HepG2 (cell line): ENCODE measurements around the gene ODAD4. TPM values are rescaled to one million over a fixed set of nuclear protein-coding genes. Genes with fewer than 3 reads are reported as not detected.
A peak's percentile ranks its signal among the peaks of the same experiment; 100 is the strongest.

ENCODE experiments used
- CAMTA2 ChIP-seq: sonication (generic); formaldehyde crosslinking; IDR thresholded peaks from 2 replicates; pipeline ENCODE4 v1.4.0; 2020; ENCODE audit warnings: mild to moderate bottlenecking, missing genetic modification reagents, borderline replicate concordance
- CENPT ChIP-seq: sonication (generic); formaldehyde crosslinking; IDR thresholded peaks from 2 replicates; pipeline ENCODE4 v1.8.0; 2022; ENCODE audit warnings: low read depth, mild to moderate bottlenecking, moderate library complexity, missing genetic modification reagents
- DMAP1 ChIP-seq: IDR thresholded peaks from 2 replicates; pipeline ENCODE4 v1.6.1; 2016
- DMTF1 ChIP-seq: sonication (generic); formaldehyde crosslinking; IDR thresholded peaks from 2 replicates; pipeline ENCODE4 v1.4.0; 2020; ENCODE audit warnings: mild to moderate bottlenecking, missing genetic modification reagents
- ELK4 ChIP-seq: sonication (generic); formaldehyde crosslinking; IDR thresholded peaks from 2 replicates; pipeline ENCODE4 v1.9.0; 2021; ENCODE audit warnings: missing genetic modification reagents, borderline replicate concordance
- GMEB2 ChIP-seq: IDR thresholded peaks from 2 replicates; pipeline ENCODE4 v1.6.1; 2016; ENCODE audit warnings: missing biosample characterization, missing genetic modification reagents, low read depth
- KLF12 ChIP-seq: sonication (generic); formaldehyde crosslinking; IDR thresholded peaks from 2 replicates; pipeline ENCODE4 v1.4.0; 2020; ENCODE audit warnings: missing genetic modification reagents, borderline replicate concordance
- KLF9 ChIP-seq: IDR thresholded peaks from 2 replicates; pipeline ENCODE4 v1.6.1; 2016; ENCODE audit warnings: low read depth
- MAFG ChIP-seq: sonication (generic); formaldehyde crosslinking; IDR thresholded peaks from 2 replicates; pipeline ENCODE4 v1.5.1; 2020; ENCODE audit warnings: mild to moderate bottlenecking, missing genetic modification reagents
- MEF2D ChIP-seq: sonication (generic); formaldehyde crosslinking; IDR thresholded peaks from 2 replicates; pipeline ENCODE4 v1.5.1; 2020; ENCODE audit warnings: mild to moderate bottlenecking, missing genetic modification reagents
- NFE2 ChIP-seq: sonication (generic); formaldehyde crosslinking; IDR thresholded peaks from 2 replicates; pipeline ENCODE4 v1.4.0; 2020; ENCODE audit warnings: missing genetic modification reagents
- PHF5A ChIP-seq: IDR thresholded peaks from one replicate; pipeline ENCODE4 v1.6.1; 2018; ENCODE audit warnings: low read depth, missing genetic modification reagents; ENCODE audit not compliant: unreplicated experiment
- RBAK ChIP-seq: sonication (generic); formaldehyde crosslinking; IDR thresholded peaks from 2 replicates; pipeline ENCODE4 v1.5.1; 2020; ENCODE audit warnings: mild to moderate bottlenecking, missing genetic modification reagents
- REPIN1 ChIP-seq: sonication (generic); formaldehyde crosslinking; IDR thresholded peaks from 2 replicates; pipeline ENCODE4 v1.8.0; 2022; ENCODE audit warnings: missing genetic modification reagents, low read depth, mild to moderate bottlenecking, borderline replicate concordance
- RFX3 ChIP-seq: IDR thresholded peaks from 2 replicates; pipeline ENCODE4 v1.6.1; 2016; ENCODE audit warnings: missing biosample characterization, missing genetic modification reagents
- SOX13 ChIP-seq, 3 experiments: fragments of 450-650 bp in 1 of 3; sonication (generic) in 1 of 3; formaldehyde crosslinking in 1 of 3; IDR thresholded peaks in 2 of 3; conservative IDR thresholded peaks in 1 of 3; 2 replicates each; pipeline versions ENCODE4 v1.5.0 to v1.6.1; 2016 to 2020; ENCODE audit warnings: antibody characterized with exemption in 1 of 3, mild to moderate bottlenecking in 1 of 3, missing compliant biosample characterization in 1 of 3, missing genetic modification reagents in 1 of 3, moderate library complexity in 1 of 3
- SUZ12 ChIP-seq: fragments of 150-350 bp; IDR thresholded peaks from 2 replicates; pipeline ENCODE4 v1.6.1; 2014; ENCODE audit warnings: low read depth, low read length
- U2AF2 ChIP-seq: fragments of 200-400 bp; formaldehyde crosslinking; IDR thresholded peaks from 2 replicates; pipeline ENCODE4 v1.6.1; 2017; ENCODE audit warnings: low read depth, mild to moderate bottlenecking, low read length
- ZNF333 ChIP-seq: sonication (generic); formaldehyde crosslinking; IDR thresholded peaks from 2 replicates; pipeline ENCODE4 v1.4.0; 2020; ENCODE audit warnings: mild to moderate bottlenecking, missing genetic modification reagents, borderline replicate concordance
- ZNF446 ChIP-seq: sonication (generic); formaldehyde crosslinking; IDR thresholded peaks from 2 replicates; pipeline ENCODE4 v1.5.0; 2020; ENCODE audit warnings: mild to moderate bottlenecking, missing genetic modification reagents
- ZNF451 ChIP-seq: sonication (generic); formaldehyde crosslinking; IDR thresholded peaks from 2 replicates; pipeline ENCODE4 v1.5.0; 2020; ENCODE audit warnings: mild to moderate bottlenecking, missing genetic modification reagents
- ZNF670 ChIP-seq: sonication (generic); formaldehyde crosslinking; IDR thresholded peaks from 2 replicates; pipeline ENCODE4 v1.8.0; 2022; ENCODE audit warnings: mild to moderate bottlenecking, missing genetic modification reagents, borderline replicate concordance
- ZNF713 ChIP-seq: sonication (generic); formaldehyde crosslinking; IDR thresholded peaks from 2 replicates; pipeline ENCODE4 v1.4.0; 2020; ENCODE audit warnings: mild to moderate bottlenecking, missing genetic modification reagents
- ZNF883 ChIP-seq: sonication (generic); formaldehyde crosslinking; IDR thresholded peaks from 2 replicates; pipeline ENCODE4 v1.5.1; 2020; ENCODE audit warnings: mild to moderate bottlenecking, missing genetic modification reagents; ENCODE audit errors: not compliant biosample characterization
- ZSCAN12 ChIP-seq: sonication (generic); formaldehyde crosslinking; IDR thresholded peaks from 2 replicates; pipeline ENCODE4 v1.9.0; 2021; ENCODE audit warnings: mild to moderate bottlenecking, missing genetic modification reagents
- polyA plus RNA-seq, 8 experiments: library from polyadenylated mRNA; depleted of rRNA in 3 of 8; stranded (reverse) in 7 of 8; unstranded in 1 of 8; fragments of >200 nt; fragmentation: Illumina TruSeq in 4 of 8; extraction: Trizol in 4 of 8; gene quantifications; 2 replicates each; pipeline versions ENCODE4 v1.2.1 to v1.2.3, GENCODE V29; 2011 to 2016; ENCODE audit warnings: low read depth in 4 of 8, missing spikeins in 1 of 8, mixed read lengths in 1 of 8; ENCODE audit not compliant: insufficient read depth in 1 of 8
- total RNA-seq, 5 experiments: library from RNA; depleted of rRNA; stranded (reverse); fragments of >200 nt; fragmentation: Illumina TruSeq; extraction: Trizol; gene quantifications; 2 replicates each; pipeline ENCODE4 v1.2.3, GENCODE V29; 2016; ENCODE audit warnings: low read depth in 1 of 5
- TF ChIP-seq, protein P1 (sequence below): sonication (generic); formaldehyde crosslinking; IDR thresholded peaks from 2 replicates; pipeline ENCODE4 v1.4.0; 2020; ENCODE audit warnings: mild to moderate bottlenecking, missing genetic modification reagents

Gene ODAD4
- total and polyA plus RNA-seq, 2 of the 13 experiments (the other 11 are each of a cell fraction or from before 2014, with no cell fraction given) = 0.48 to 0.53 TPM

GRCh38 chr17:41919165-41919817, 11.1 kb upstream of the ODAD4 start (continued):
- TF ChIP-seq MEF2D (CRISPR knock-in tag) (no peak), ZNF333 (CRISPR knock-in tag) (no peak), KLF9 (CRISPR knock-in tag) (no peak; the same call in 1 of the 2 replicates), DMAP1 (CRISPR knock-in tag) (peak; percentile 90), KLF12 (0 out of 2 replicates have a peak, but pooled peaks have one; percentile 69), ZNF446 (CRISPR knock-in tag) (peak; percentile 20), SOX13 (IDR thresholded peaks at IDR 0.05) (no peak), SOX13 (CRISPR knock-in tag; conservative IDR thresholded peaks at IDR 0.05 in 1 of 2, IDR thresholded peaks at IDR 0.05 in 1 of 2) (no peak; a peak in 1 of 4 replicates), U2AF2 (no peak), ZNF713 (CRISPR knock-in tag) (0 out of 2 replicates have a peak, but pooled peaks have one; percentile 15), RBAK (CRISPR knock-in tag) (no peak), ZNF451 (CRISPR knock-in tag) (no peak; the same call in 1 of the 2 replicates), DMTF1 (CRISPR knock-in tag) (no peak), ELK4 (no peak), ZNF670 (CRISPR knock-in tag) (peak; percentile 23; the same call in 1 of the 2 replicates), CAMTA2 (CRISPR knock-in tag) (no peak), REPIN1 (peak; percentile 79; the same call in 1 of the 2 replicates), PHF5A (CRISPR knock-in tag) (peak; percentile 57), NFE2 (no peak), ZNF883 (CRISPR knock-in tag) (no peak), GMEB2 (CRISPR knock-in tag) (no peak), RFX3 (CRISPR knock-in tag) (no peak), SUZ12 (no peak), MAFG (CRISPR knock-in tag) (no peak), CENPT (CRISPR knock-in tag) (peak; percentile 57; the same call in 1 of the 2 replicates), ZSCAN12 (CRISPR knock-in tag) (no peak)
- TF ChIP-seq, protein P1, sequence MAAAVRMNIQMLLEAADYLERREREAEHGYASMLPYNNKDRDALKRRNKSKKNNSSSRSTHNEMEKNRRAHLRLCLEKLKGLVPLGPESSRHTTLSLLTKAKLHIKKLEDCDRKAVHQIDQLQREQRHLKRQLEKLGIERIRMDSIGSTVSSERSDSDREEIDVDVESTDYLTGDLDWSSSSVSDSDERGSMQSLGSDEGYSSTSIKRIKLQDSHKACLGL (CRISPR knock-in tag) = peak; percentile 71
